ENCODE results near the gene CPNE1. TPM values are rescaled to one million over a fixed set of nuclear protein-coding genes. Genes with fewer than 3 reads are reported as not detected.

CPNE1 gene
- total RNA-seq, 6 donors from 2014 or later, result 48.8 to 210 (median 177) TPM

GRCh38 chr20:35602851-35603495 lies 61.7 kb downstream of the CPNE1 start:
- Histone ChIP-seq H3K27ac (no peak overlapping the region), H3K9me3 (no peaks in the 10 kb centered on the region), H3K4me3 (no peak overlapping the region), H3K4me1 (peaks cover 13 to 21% (median 20%) of the 10 kb centered on the region in 4 donors), H3K27me3 (peaks cover 0 to 10% (median 3%) of the 10 kb centered on the region in 4 donors), H3K36me3 (no peaks in the 10 kb centered on the region)
- TF ChIP-seq POLR2A (IDR thresholded peaks at IDR 0.05) (no peak), EP300 (IDR thresholded peaks at IDR 0.05) (no peak), POLR2AphosphoS5 (IDR thresholded peaks at IDR 0.05) (no peak)
- TF ChIP-seq, protein P1, sequence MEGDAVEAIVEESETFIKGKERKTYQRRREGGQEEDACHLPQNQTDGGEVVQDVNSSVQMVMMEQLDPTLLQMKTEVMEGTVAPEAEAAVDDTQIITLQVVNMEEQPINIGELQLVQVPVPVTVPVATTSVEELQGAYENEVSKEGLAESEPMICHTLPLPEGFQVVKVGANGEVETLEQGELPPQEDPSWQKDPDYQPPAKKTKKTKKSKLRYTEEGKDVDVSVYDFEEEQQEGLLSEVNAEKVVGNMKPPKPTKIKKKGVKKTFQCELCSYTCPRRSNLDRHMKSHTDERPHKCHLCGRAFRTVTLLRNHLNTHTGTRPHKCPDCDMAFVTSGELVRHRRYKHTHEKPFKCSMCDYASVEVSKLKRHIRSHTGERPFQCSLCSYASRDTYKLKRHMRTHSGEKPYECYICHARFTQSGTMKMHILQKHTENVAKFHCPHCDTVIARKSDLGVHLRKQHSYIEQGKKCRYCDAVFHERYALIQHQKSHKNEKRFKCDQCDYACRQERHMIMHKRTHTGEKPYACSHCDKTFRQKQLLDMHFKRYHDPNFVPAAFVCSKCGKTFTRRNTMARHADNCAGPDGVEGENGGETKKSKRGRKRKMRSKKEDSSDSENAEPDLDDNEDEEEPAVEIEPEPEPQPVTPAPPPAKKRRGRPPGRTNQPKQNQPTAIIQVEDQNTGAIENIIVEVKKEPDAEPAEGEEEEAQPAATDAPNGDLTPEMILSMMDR (IDR thresholded peaks at IDR 0.05), result no peak
- ATAC-seq (ENCODE audit: low FRiP score in 2 of 2) (no peak), DNase-seq (peak in 1 of 2 donors; percentile 70)
- WGBS, 2 donors, result 94% methylated on average over 11 to 15 of the region's 15 CpGs

GRCh38 chr20:35601990-35602389 lies 62.7 kb downstream of the CPNE1 start:
- H3K27me3 ChIP-seq, result peaks cover 0 to 10% (median 3%) of the 10 kb centered on the region in 4 donors
- 8 to 24% methylated on average over 5 to 22 of the region's 30 CpGs for WGBS, 2 donors
- H3K4me3 ChIP-seq, result peak overlapping the region; percentile 25 to 54 (median 44)
- H3K9me3 ChIP-seq, result no peaks in the 10 kb centered on the region
- DNase-seq (no peak), ATAC-seq (ENCODE audit: low FRiP score in 2 of 2) (no peak)
- peak overlapping the region in 1 of 4 donors; percentile 49 for H3K27ac ChIP-seq
- TF ChIP-seq, protein P1 (IDR thresholded peaks at IDR 0.05), result no peak
- TF ChIP-seq POLR2A (IDR thresholded peaks at IDR 0.05), result no peak
- no peak for TF ChIP-seq POLR2AphosphoS5 (IDR thresholded peaks at IDR 0.05)
- TF ChIP-seq EP300 (IDR thresholded peaks at IDR 0.05), result no peak
- H3K4me1 ChIP-seq, result peaks cover 13 to 21% (median 20%) of the 10 kb centered on the region in 4 donors
- H3K36me3 ChIP-seq, result no peaks in the 10 kb centered on the region

GRCh38 chr20:35600993-35601973 lies 63.4 kb downstream of the CPNE1 start:
- ATAC-seq (ENCODE audit: low FRiP score in 2 of 2) (peak; percentile 68 to 88), DNase-seq (peak; percentile 76 to 96)
- TF ChIP-seq POLR2AphosphoS5 (IDR thresholded peaks at IDR 0.05), result peak in 1 of 2 donors; percentile 38
- TF ChIP-seq POLR2A (IDR thresholded peaks at IDR 0.05), result no peak
- TF ChIP-seq, protein P1 (IDR thresholded peaks at IDR 0.05), result peak; percentile 18 to 78 (median 42)
- TF ChIP-seq EP300 (IDR thresholded peaks at IDR 0.05), result no peak
- H3K27ac ChIP-seq, result peak overlapping the region in 1 of 4 donors; percentile 49
- WGBS, 2 donors, result 1% methylated on average over 38 to 44 of the region's 103 CpGs
- no peaks in the 10 kb centered on the region for H3K9me3 ChIP-seq
- H3K27me3 ChIP-seq, result peaks cover 0 to 10% (median 3%) of the 10 kb centered on the region in 4 donors
- peaks cover 13 to 21% (median 20%) of the 10 kb centered on the region in 4 donors for H3K4me1 ChIP-seq
- no peaks in the 10 kb centered on the region for H3K36me3 ChIP-seq
- peak overlapping the region; percentile 30 to 54 (median 44) for H3K4me3 ChIP-seq

GRCh38 chr20:35600176-35600992 lies 64.3 kb downstream of the CPNE1 start:
- 27 to 56% methylated on average over 14 to 23 of the region's 34 CpGs for WGBS, 2 donors
- peak in 1 of 2 donors; percentile 79 for DNase-seq
- no peak for ATAC-seq (ENCODE audit: low FRiP score in 2 of 2)
- no peak overlapping the region for H3K27ac ChIP-seq
- peak overlapping the region in 3 of 4 donors; percentile 35 to 54 (median 52) for H3K4me3 ChIP-seq
- no peaks in the 10 kb centered on the region for H3K36me3 ChIP-seq
- TF ChIP-seq EP300 (IDR thresholded peaks at IDR 0.05) (no peak), POLR2A (IDR thresholded peaks at IDR 0.05) (no peak), POLR2AphosphoS5 (IDR thresholded peaks at IDR 0.05) (no peak)
- no peaks in the 10 kb centered on the region for H3K9me3 ChIP-seq
- H3K4me1 ChIP-seq, result peaks cover 13 to 21% (median 20%) of the 10 kb centered on the region in 4 donors
- H3K27me3 ChIP-seq, result peaks cover 0 to 10% (median 3%) of the 10 kb centered on the region in 4 donors

Measured in upper lobe of left lung (tissue), 6 donors.